Pancreas (tissue), 10 donors: ENCODE data around the gene TTBK2. TPM values are rescaled to one million over a fixed set of nuclear protein-coding genes. Genes with fewer than 3 reads are reported as not detected.

ENCODE experiments used
- ATAC-seq, 4 donors: fragments of 200-7000 bp; cut with Tn5 transposase; one replicate each; pipeline versions ENCODE4 v1.8.0 to v1.9.1; 2020; ENCODE audit warnings: mild to moderate bottlenecking in 4 of 4, moderate library complexity in 4 of 4
- DNase-seq, 6 donors: peaks; one replicate each; pipeline ENCODE4 v3.0.0-alpha.2; 2020
- FAIRE-seq: peaks from 2 replicates; lab custom pipeline; 2012; peaks lifted over from hg19 to GRCh38; lab: Jason Lieb, UNC
- H3K27ac ChIP-seq, 4 donors: fragments of 200-600 bp; sonication (generic); 1 replicate in 3 of 4; 2 replicates in 1 of 4; pipeline versions ENCODE4 v1.5.0 to v1.8.0; 2020
- H3K27me3 ChIP-seq, 4 donors: fragments of 200-600 bp; one replicate each; pipeline ENCODE4 v1.8.0; 2021
- H3K36me3 ChIP-seq, 3 donors: fragments of 200-600 bp; sonication (generic) in 1 of 3; one replicate each; pipeline versions ENCODE4 v1.5.0 to v1.8.0; 2020 to 2021
- H3K4me1 ChIP-seq, 3 donors: fragments of 200-600 bp; one replicate each; pipeline ENCODE4 v1.8.0; 2021
- H3K4me3 ChIP-seq, 4 donors: fragments of 200-600 bp; sonication (generic) in 2 of 4; one replicate each; pipeline versions ENCODE4 v1.5.0 to v1.8.0; 2020 to 2021
- H3K9me3 ChIP-seq, 4 donors: fragments of 200-600 bp; one replicate each; pipeline ENCODE4 v1.8.0; 2021
- CTCF ChIP-seq, 4 donors: fragments of 200-600 bp; sonication (generic) in 3 of 4; IDR thresholded peaks; one replicate each; pipeline versions ENCODE4 v1.5.0 to v1.8.0; 2021; ENCODE audit warnings: antibody characterized with exemption in 4 of 4
- WGBS, 2 donors: extraction: QIAGEN DNeasy Blood & Tissue Kit; methylation state at CpG; one replicate each; pipeline ENCODE4 v1.1.7; 2013; 5-methylcytosine and 5-hydroxymethylcytosine counted together
- intact Hi-C, 3 donors: fragments of 100-400 bp; cut with DNase I; formaldehyde crosslinking; loops; one replicate each; pipeline versions ENCODE4 v1.11.1 to v1.14.2; 2022
- polyA plus RNA-seq, 2 donors: library from polyadenylated mRNA; stranded (reverse); fragments of 200-250 nt; gene quantifications; one replicate each; pipeline ENCODE4 v1.2.3, GENCODE V29; 2013
- total RNA-seq, 6 donors: library from RNA; stranded (reverse); fragmentation: NEBNext Ultra II Directional in 4 of 6; extraction: Animal tissue kit (Norgen Biotek cat#: 25700) in 4 of 6; gene quantifications; one replicate each; pipeline versions ENCODE4 v1.2.1 to v1.2.4, GENCODE V29; 2021 to 2023
- donor health status: healthy with polysubstance abuse.
- donor health status: DM: no; HTN: no; CAD: no; lungs with moderate emphysema.
- donor health status: DM: no; HTN: no; CAD: no.
- donor health status: control.
- donor health status: control.
- donor health status: Bipolar disorder and iron deficiency.
- donor health status: DM: yes; HTN: yes; CAD: no.
- donor health status: DM: no; HTN: no; CAD: no.
- donor health status: DM: no; HTN: no; CAD: no.
- donor health status: DM: yes; HTN: yes; CAD: no.

Gene TTBK2
- total and polyA plus RNA-seq, 8 donors, result 1.7 to 8.5 (median 4.8) TPM

GRCh38 chr15:42843699-42844098, 76.9 kb downstream of the TTBK2 start:
- Histone ChIP-seq H3K4me3 (no peak overlapping the region), H3K36me3 (peaks cover 0 to 3% (median 0%) of the 10 kb centered on the region in 3 donors), H3K4me1 (no peaks in the 10 kb centered on the region), H3K27ac (no peak overlapping the region), H3K9me3 (no peaks in the 10 kb centered on the region), H3K27me3 (no peaks in the 10 kb centered on the region)
- intact Hi-C loops, result no loop called here
- no peak for DNase-seq
- FAIRE-seq, result no peak
- ATAC-seq, result no peak
- WGBS, 2 donors, result 95 to 99% methylated on average over 4 of the region's 4 CpGs
- TF ChIP-seq CTCF (IDR thresholded peaks at IDR 0.05), result no peak

DNA sequence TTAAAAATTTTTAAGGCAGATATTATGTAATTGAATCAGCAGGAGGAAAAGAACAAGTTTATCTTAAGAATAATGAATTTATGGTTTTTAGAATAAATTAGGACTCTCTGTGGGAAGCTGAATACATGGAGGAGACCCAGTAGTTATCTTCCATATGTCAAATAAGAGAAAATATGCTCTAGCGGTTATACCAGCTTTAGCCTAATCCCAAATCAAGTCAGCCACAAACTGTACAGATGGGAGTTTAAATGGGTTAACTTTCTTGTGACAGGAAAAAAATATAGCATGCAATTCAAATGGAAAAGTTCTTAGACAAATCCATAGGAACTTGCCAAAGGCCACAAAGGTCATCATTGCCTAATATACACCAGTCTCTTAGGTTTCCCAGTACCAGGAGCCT, 84.3 kb downstream of the TTBK2 start:
- Histone ChIP-seq H3K9me3 (no peaks in the 10 kb centered on the region), H3K4me1 (no peaks in the 10 kb centered on the region), H3K27ac (no peak overlapping the region), H3K27me3 (no peaks in the 10 kb centered on the region), H3K4me3 (no peak overlapping the region), H3K36me3 (peaks cover 0 to 3% (median 0%) of the 10 kb centered on the region in 3 donors)
- intact Hi-C loops, result no loop called here
- ATAC-seq (no peak), DNase-seq (no peak), FAIRE-seq (no peak)
- TF ChIP-seq CTCF (IDR thresholded peaks at IDR 0.05), result no peak
- 95 to 96% methylated on average over 1 of the region's 1 CpG for WGBS, 2 donors

GRCh38 chr15:42832576-42832975, 88.0 kb downstream of the TTBK2 start:
- TF ChIP-seq CTCF (IDR thresholded peaks at IDR 0.05), result no peak
- no peaks in the 10 kb centered on the region for H3K36me3 ChIP-seq
- no peaks in the 10 kb centered on the region for H3K4me1 ChIP-seq
- intact Hi-C loops, result no loop called here
- no peaks in the 10 kb centered on the region for H3K27me3 ChIP-seq
- no peak overlapping the region for H3K27ac ChIP-seq
- ATAC-seq, result no peak
- no peaks in the 10 kb centered on the region for H3K9me3 ChIP-seq
- DNase-seq, result no peak
- no peak overlapping the region for H3K4me3 ChIP-seq
- no peak for FAIRE-seq
- WGBS, 2 donors, result 88 to 90% methylated on average over 5 of the region's 5 CpGs

DNA sequence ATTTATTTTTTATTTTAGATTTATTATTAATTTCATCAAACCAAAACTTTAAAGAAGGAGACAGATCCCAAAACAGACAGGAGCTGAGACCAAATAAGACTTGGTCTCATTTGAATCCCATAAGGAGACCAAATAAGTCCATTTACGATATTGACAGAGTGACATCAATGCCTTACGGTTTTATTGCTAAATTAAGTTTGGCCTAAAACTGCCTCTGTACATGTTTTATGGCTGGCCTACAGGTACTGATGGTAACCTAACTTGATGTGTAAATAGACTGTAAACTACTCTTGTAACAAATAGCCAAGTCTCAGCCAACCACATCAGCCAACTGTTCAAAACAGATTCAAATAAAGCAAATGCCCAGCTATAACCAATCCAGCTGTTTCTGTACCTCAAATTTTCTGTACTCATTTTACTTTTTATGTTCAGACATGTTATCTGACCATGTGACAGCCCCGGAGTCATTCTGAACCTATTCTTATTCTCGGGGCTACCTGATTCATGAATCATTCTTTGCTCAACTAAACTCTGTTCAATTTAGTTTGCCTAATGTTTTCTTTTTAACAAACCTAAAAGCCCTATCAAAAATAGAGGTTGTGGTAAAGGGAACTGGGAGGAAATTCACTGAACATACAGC, 94.2 kb downstream of the TTBK2 start:
- WGBS, 2 donors, result 94 to 95% methylated on average over 4 of the region's 4 CpGs
- no peak for FAIRE-seq
- Histone ChIP-seq H3K27me3 (no peaks in the 10 kb centered on the region), H3K27ac (no peak overlapping the region), H3K36me3 (no peaks in the 10 kb centered on the region), H3K4me3 (no peak overlapping the region), H3K4me1 (no peaks in the 10 kb centered on the region), H3K9me3 (no peaks in the 10 kb centered on the region)
- DNase-seq, result no peak
- ATAC-seq, result no peak
- intact Hi-C loops, result no loop called here
- no peak for TF ChIP-seq CTCF (IDR thresholded peaks at IDR 0.05)

- FAIRE-seq, result no peak
- no peak for TF ChIP-seq CTCF (IDR thresholded peaks at IDR 0.05)
- 94 to 96% methylated on average over 8 of the region's 8 CpGs for WGBS, 2 donors
- Histone ChIP-seq H3K4me3 (no peak overlapping the region), H3K9me3 (no peaks in the 10 kb centered on the region), H3K27me3 (no peaks in the 10 kb centered on the region), H3K36me3 (no peaks in the 10 kb centered on the region), H3K27ac (no peak overlapping the region), H3K4me1 (no peaks in the 10 kb centered on the region)
- no peak for ATAC-seq
- no peak for DNase-seq
- intact Hi-C loops, result no loop called here
Measured at GRCh38 chr15:42825599-42825998, 95.0 kb downstream of the TTBK2 start.
